Measurements from ENCODE around the gene NR2F1-AS1. TPM values are rescaled to one million over a fixed set of nuclear protein-coding genes. Genes with fewer than 3 reads are reported as not detected.

The NR2F1-AS1 gene
- total RNA-seq, 2 experiments from 2014 or later, result not detected

- H3K4me2 ChIP-seq (ENCODE audit: low read length), result no peak overlapping the region
- no peaks in the 10 kb centered on the region for H3K36me3 ChIP-seq (ENCODE audit: insufficient read depth, low read length)
- intact Hi-C loops (cut with micrococcal nuclease; ENCODE audit: unreplicated experiment), result no loop called here
- POLR2A ChIA-PET, result no interaction called here
- no peak overlapping the region for H3K4me3 ChIP-seq (ENCODE audit: low read depth, low read length, poor library complexity, severe bottlenecking)
- no peak for DNase-seq (ENCODE audit: low spot score)
- H2AFZ ChIP-seq (ENCODE audit: low read length), result no peak overlapping the region
- H3K9me3 ChIP-seq (ENCODE audit: low read length), result no peaks in the 10 kb centered on the region
- no peak overlapping the region for H3K27ac ChIP-seq (ENCODE audit: low read depth, low read length, poor library complexity, severe bottlenecking)
- no peaks in the 10 kb centered on the region for H3K4me1 ChIP-seq (ENCODE audit: insufficient read depth, low read length, poor library complexity, severe bottlenecking)
- CTCF ChIA-PET (ENCODE audit: unreplicated experiment), result no interaction called here
- BruUV-seq (replicated peaks), result no TSS peak
- no peaks in the 10 kb centered on the region for H3K79me2 ChIP-seq (ENCODE audit: insufficient read depth, low read depth, low read length)
- H4K20me1 ChIP-seq (ENCODE audit: insufficient read depth, low read length), result no peaks in the 10 kb centered on the region
- TF ChIP-seq CTCF (conservative IDR thresholded peaks at IDR 0.05; ENCODE audit: low read length) (no peak), EZH2phosphoT487 (IDR thresholded peaks at IDR 0.05; ENCODE audit: borderline replicate concordance, low read depth, low read length) (no peak)
- H3K9me2 ChIP-seq (ENCODE audit: insufficient read depth, low read length), result no peaks in the 10 kb centered on the region
Observed at GRCh38 chr5:93572101-93572607, 8.9 kb downstream of the NR2F1-AS1 start.

GRCh38 chr5:93571114-93571949, 9.7 kb downstream of the NR2F1-AS1 start:
- H4K20me1 ChIP-seq (ENCODE audit: insufficient read depth, low read length), result no peaks in the 10 kb centered on the region
- no peaks in the 10 kb centered on the region for H3K9me2 ChIP-seq (ENCODE audit: insufficient read depth, low read length)
- H3K9me3 ChIP-seq (ENCODE audit: low read length), result no peaks in the 10 kb centered on the region
- H3K4me3 ChIP-seq (ENCODE audit: low read depth, low read length, poor library complexity, severe bottlenecking), result no peak overlapping the region
- H3K4me1 ChIP-seq (ENCODE audit: insufficient read depth, low read length, poor library complexity, severe bottlenecking), result no peaks in the 10 kb centered on the region
- no peak for DNase-seq (ENCODE audit: low spot score)
- H3K27ac ChIP-seq (ENCODE audit: low read depth, low read length, poor library complexity, severe bottlenecking), result no peak overlapping the region
- POLR2A ChIA-PET, result no interaction called here
- CTCF ChIA-PET (ENCODE audit: unreplicated experiment), result no interaction called here
- no peaks in the 10 kb centered on the region for H3K79me2 ChIP-seq (ENCODE audit: insufficient read depth, low read depth, low read length)
- no peaks in the 10 kb centered on the region for H3K36me3 ChIP-seq (ENCODE audit: insufficient read depth, low read length)
- no TSS peak for BruUV-seq (replicated peaks)
- intact Hi-C loops (cut with micrococcal nuclease; ENCODE audit: unreplicated experiment), result no loop called here
- no peak overlapping the region for H3K4me2 ChIP-seq (ENCODE audit: low read length)
- TF ChIP-seq EZH2phosphoT487 (IDR thresholded peaks at IDR 0.05; ENCODE audit: borderline replicate concordance, low read depth, low read length), result no peak
- no peak for TF ChIP-seq CTCF (conservative IDR thresholded peaks at IDR 0.05; ENCODE audit: low read length)
- H2AFZ ChIP-seq (ENCODE audit: low read length), result no peak overlapping the region

All from OCI-LY7 (cell line).